ENCODE data around the gene MAJIN.
"Not testable (repeated sequence)": the region's sequence is repeated elsewhere in the genome, so short reads cannot be mapped to it uniquely, and the experiment has no call there.

MAJIN gene, protein sequence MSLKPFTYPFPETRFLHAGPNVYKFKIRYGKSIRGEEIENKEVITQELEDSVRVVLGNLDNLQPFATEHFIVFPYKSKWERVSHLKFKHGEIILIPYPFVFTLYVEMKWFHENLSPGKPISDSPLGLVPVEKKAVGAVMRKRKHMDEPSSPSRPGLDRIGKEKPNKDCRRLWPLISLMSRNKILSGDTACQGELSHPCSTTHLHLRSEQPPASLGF

DNA sequence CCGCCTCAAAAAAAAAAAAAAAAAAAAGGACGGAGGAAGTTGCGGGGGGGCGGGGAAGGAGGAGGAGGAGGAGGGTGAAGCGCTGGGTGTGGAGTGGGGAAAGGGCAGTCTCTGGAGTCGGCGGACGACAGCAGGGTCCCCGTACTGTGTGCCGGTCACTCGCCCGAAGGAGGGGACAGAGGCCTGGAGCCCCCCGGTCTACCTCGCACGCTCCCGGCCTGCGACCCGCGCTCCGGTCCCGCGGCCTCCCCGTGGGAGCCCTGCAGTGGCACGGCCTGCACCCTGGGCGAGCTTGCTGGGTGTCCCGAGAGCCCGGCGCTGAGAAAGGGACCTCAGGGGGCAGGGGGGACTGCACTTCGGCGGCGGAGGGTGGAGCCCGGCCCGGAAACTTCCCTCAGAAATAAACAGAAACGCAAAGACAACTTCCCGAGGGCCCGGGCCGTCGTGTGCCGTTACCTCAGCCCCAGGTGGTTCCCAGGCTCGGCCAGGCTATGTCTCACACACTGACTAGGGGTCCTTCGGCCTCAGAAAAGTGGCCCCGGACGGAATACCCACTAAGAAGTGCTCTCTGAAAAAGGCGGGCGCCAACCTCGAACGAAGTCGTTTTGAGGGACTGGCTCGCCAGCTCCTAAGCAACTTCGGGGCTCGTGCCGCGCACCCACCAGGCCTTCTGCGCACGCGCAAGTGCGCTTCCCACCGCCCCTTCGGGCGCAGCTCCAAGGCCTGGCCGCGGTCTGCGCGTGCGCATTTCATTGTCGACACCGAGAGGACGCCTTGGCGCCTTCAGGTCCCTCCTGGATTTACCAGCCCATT lies at the start of gene MAJIN:
Gene MAJIN (minus strand): TSS at position 688 of the 813 bp plus-strand sequence. CDS start 12,703 bp downstream, outside the sequence.
- DNase-seq, result no peak

DNA sequence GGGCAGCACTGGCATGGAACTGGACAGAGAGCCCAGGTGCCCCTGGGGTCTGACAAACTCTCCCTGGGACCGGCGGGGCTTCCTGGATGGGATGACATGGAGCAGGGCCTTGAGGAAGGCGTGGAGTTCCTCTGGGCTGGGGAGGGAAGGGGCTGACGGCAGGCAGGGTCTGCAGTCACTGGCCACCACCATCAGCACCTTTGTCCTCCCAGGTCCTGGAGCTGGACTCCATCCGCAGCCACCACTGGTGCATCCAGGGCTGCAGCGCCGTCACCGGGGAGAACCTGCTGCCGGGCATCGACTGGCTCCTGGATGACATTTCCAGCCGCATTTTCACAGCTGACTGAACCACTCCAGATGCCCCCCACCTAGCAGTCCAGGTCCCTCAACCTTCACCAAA lies 49.6 kb upstream of the MAJIN start:
- DNase-seq, result no peak

DNA sequence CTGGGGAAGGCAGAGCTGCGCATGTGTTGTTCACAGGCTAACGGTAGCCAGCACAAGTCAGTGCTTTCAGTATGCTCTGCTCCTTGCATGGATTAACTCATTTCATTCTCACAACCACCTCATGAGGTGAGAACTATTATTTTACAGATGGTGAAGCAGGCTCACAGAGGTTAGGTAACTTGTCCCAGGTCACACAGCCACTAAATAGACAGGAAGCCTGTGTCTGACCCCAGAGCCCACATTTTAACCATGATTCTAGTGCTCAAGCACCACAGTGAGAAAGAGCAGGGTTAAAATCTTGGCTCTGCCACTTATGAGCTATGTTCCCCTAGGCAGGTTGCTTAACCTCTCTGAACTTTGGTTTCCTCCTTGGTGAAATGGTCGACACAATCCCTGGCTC lies 49.1 kb upstream of the MAJIN start:
- no peak for DNase-seq

DNA sequence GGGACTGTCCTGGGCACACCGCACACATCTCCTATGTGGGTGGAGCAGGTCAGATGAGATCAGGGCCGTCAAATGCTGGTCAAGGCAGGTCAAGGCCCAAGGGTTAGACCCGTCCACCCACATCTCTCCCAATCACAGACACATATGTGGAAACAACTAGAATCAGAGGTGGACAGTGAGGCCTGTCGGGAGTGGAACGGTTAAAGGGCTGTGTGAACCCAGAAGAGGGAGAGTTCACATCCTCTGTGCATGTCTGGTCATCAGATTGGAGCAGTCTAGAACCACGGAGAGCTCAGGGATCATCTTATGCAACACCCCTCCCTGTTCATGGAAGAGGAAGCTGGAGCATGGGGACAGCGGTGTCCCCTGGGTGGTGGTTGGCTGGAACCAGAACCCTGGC lies 47.9 kb upstream of the MAJIN start:
- DNase-seq, result no peak

DNA sequence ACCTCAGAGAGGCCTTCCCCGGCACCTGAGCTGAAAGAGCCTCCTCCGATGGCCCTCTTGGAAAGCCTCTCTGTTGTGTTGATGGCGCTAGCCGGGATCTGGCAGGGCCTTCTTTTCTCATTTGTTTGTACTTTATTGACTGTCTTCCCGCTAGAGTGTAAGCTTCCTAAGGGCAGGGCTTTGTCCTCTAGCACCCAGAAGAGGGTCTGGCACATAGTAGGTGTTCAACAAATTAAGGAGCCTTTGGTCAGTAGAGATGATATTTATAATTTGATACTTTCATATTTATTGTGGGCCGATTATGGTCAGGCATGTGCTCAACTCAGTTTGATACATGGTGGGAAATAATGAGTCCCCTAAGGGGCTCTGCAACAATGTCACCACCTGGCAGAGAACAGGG lies 46.0 kb upstream of the MAJIN start:
- no peak for DNase-seq

DNA sequence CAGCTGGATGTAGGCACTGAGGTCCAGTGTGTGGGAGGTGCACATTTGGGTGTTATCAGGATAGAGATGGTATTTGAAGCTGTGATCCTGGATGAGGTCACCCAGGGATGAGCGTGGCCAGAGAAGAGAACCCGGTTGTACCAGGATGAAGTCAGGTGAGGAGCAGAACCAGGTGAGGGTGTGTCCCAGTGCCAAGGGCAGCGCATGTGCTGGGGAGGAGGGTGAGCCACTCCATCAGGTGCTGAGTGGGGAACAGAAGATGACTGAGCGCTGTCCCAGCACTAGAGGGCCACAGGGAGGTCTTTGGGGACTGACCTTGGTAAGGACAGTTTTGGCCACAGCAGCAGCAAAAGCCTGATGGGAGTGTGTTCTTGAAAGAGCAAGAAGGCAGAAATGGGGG lies 44.8 kb upstream of the MAJIN start:
- no peak for DNase-seq

DNA sequence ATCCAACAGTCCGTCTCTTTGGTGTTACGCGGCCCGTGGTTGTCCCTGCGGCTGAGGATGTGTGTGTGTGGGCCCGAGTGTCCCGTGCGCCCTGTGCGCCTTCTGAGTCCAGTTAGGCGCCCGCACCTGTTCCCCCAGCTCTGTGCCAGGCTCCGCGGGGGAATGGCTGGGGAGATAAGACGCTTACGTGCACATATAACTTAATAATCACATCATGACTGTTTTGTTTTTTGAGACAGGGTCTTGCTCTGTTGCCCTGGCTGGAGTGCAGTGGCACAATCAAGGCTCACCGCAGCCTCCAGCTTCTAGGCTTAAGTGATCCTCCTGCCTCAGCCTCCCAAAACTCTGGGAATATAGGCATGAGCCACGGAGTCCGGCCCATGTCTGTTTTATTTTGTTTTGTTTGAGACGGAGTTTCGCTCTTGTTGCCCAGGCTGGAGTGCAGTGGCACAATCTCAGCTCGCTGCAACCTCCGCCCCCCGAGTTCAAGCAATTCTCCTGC lies 42.9 kb upstream of the MAJIN start:
- peak in 1 of 2 experiments; percentile 20 for DNase-seq

DNA sequence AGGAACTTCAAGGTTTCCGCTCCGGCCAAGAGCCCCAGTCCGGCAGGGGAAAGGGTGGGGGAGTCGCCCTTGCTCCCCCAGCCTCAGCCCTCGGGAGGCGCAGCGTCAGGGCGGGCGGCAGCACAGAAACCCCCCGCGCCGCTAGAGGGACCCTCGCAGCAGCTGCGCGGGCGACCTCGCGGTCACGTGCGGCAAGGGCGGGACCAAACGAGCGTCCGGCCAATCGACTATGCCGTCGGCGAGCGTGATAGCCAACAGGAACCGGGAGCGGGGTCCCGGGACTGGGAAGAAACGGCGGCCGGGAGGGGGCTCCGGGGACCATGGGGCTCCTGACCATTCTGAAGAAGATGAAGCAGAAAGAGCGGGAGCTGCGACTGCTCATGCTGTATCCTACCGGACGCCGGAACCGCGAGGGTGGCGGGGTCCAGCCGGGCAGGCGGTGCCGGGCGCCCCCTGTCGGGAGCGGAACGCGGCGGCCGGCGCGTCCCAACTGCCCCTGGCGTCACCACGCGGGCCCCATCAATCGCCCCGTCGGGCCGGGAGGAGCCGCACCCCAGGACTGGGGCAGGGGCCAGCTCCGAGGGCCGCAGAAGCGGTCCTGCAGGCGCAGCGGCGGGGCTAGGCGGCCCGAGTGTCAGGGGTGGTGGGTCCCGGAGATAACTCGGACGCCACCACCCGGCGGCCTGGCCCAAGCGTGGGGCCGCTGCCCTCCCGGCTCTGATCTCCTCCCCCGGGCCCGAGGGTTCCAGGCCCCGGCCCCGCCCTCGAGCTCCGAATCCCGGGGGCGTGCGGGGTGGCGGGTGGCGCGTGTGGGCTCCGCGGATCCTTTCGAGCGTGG lies 42.2 kb upstream of the MAJIN start, which contains the start of gene ARL2:
Gene ARL2 (plus strand): TSS at position 273 of the 838 bp plus-strand sequence. CDS start 48 bp downstream, at position 321.
- DNase-seq, result peak; percentile 66 to 79

DNA sequence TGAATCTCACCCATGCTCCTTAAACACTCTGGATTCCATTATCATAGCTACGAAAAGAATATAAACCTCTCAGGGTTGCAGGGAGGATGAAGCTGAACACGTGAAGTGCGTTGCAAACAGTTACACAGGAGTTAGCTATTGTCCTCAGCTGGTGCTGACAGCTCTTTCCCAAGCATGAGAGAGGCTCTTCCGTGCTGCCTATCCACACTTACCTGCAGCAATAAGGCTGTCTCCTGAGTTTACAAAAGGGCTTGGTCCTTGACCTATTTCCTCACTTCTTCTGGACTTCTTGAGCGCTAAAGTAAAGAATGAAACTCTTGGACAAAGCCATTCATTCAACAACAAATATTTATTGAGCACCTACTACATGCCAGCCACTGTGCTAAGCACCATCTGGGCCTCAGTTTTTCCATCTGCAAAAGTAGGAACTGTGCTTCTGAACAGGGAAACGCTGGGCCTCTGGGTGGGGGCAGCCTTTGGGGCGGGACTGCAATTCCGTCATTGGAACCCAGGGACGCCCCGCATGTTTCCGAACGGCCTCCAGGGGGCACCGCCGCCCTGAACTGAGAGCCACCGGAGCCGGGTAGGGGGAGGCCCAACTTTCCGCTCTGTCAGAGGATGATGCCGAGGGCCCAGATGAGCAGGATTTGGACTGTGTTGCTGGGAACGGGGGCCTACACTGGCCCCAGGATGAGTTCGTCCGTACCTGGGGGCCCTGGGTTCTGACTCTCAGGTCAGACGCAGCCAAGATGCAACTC lies 41.4 kb upstream of the MAJIN start:
- DNase-seq, result peak; percentile 79 to 84

DNA sequence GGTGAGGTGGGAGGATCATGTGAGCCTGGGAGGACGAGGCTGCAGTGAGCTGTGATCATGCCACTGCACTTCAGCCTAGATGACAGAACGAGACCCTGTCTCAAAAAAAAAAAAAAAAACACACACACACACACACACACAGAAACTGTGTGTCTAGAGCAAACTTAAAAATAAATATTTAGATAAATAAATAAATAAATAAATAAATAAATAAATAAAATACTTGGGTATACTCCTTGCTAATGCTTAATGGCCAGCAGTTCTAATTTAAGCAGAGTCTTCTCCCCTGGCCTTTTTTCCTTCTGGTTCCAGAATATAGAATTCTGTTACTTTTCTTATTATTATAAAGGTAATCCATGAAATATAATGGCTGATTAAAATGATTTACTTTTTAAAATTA lies 37.0 kb upstream of the MAJIN start:
- no peak for DNase-seq

DNA sequence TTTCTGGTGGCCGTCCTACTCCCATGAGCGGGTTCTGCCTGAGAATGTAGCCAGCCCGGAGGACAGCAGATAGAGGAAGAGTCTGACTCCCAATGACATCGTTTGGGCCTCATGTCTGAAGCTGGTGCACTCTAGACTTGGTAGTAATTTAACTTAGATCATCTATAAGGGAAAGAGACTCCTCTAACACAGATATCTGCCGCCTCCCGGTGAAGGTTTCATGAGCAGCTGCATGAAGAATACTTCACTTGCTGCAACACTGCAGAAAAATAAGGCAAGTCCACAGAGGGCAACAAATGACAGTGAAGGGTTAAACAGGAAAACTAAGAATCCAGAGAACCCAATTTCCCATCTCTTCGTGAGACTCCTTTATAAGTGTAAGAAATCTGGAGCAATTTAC lies 36.1 kb upstream of the MAJIN start:
- DNase-seq, result no peak

DNA sequence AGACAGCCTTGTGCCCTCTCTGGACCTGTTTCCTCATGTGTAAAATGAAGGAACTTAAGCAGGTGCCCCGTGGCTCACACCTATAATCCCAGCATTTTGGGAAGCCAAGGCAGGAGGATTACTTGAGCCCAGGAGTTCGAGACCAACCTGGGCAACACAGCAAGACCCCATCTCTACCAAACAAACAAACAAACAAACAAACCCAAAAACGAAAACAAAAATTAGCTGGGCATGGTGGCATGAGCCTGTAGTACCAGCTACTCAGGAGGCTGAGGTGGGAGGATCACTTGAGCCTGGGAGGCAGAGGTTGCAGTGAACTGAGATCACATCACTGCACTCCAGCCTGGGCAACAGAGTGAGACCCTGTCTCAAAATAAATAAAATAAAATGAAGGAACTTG lies 32.1 kb upstream of the MAJIN start:
- DNase-seq, result not testable (repeated sequence)

DNA sequence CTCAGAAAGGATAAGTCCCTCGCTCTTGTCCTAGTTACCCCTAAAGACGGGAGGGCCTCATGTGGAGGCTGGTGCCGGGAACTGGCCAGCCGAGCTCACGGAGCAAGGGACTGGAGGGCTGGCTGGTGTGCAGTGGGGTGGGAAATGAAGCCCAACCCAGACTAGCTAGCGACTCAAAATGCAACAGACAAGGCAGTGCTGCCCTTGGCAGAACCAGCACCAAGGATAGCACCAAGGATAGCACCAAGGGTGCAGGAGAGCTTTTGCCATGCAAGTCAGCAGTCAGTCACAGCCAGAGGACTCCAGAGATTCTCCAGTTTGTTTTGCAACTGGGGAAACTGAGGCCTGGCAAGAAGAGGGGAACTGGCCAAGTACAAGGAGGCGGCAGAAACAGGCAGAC lies 31.4 kb upstream of the MAJIN start:
- DNase-seq, result no peak

DNA sequence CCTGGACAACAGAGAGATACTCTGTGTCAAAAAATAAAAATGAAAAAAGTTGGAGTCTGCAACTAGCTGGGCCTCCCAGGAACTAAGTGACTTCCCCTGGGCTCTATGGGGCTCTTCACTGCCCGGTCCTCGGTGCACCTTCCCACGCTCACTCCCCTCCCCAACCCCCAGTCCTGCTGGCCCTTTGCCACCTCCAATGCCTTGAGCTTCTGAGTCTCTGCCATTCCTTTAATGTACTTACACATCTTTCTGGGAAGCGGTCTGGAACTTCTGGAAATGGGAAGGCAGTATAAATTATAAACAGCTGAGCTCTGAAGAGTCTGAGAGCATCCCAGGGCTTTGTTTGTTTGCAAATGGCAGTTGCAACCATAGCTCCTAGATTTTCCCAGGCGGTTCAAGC lies 30.8 kb upstream of the MAJIN start:
- no peak for DNase-seq

DNA sequence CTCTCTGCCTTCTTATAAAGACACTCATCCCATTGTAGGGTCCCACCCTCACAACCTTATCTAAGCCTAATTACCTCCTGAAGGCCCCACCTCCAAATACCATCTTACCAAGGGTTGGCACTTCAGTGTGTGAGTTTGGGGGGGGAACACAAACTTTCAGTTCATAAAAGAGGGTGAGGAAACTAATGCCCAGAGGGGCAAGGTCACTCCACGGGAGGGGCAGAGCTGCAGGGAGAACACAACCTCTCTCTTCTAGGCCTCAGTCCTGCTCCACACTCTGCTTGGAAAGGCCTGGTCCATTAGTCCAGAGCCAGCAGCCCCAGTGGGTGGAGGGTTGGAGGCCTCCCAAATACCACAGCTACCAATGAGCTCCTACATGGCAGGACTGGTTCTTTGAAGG lies 27.6 kb upstream of the MAJIN start:
- no peak for DNase-seq

DNA sequence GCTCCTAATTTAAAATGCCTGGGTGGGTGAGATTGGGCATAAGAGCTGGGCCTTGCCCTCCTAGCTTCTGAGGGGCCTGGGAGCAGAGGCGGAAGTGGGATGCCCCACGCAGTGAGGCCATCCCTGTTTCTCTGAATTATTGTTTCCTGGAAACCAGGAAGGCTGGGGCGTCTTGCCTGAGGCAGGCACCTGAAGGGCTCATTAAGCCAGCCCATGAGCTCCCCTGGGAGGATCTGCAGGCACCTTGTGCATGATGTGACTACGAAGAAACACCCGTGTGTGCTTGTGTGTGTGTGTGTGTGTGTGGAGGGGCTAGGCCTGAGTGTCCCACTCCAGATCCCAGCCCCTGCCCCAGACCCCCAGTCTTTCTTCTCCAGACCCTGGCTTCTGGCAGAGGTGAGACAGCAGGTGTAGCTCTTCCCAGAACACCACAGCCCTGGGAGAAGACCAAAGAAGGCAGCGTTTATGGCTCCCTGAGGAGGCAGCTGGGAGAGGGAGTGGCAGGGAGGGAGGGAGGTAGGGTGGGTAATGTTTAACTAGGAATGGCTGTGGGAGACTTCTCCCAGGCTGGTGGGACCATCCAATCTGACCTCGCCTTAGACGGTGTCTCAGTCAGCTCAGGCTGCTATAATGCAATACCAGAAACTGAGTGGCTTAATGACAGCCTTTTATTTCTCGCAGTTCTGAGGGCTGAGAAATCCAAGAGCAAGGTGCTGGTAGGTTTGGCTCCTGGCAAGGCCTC lies 27.0 kb upstream of the MAJIN start:
- no peak for DNase-seq

DNA sequence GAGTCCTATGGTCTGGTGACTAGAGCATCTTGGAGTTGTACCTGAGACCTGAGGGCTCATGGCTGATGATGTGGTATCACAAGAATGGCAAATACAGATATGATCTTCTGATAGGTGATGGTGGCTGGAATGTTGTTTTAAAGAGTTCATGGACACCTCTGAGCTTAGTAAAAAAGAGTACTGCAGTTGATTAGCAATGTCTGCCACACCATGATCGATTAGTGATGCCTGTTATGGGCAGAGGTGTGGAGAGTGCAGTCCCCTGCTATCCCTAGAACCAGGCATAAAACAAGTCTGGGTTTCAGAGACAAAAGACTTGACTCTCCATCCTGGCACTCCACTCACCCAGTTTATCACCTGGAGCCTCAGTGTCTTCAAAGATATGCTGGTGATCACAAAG lies 26.2 kb upstream of the MAJIN start:
- DNase-seq, result no peak

DNA sequence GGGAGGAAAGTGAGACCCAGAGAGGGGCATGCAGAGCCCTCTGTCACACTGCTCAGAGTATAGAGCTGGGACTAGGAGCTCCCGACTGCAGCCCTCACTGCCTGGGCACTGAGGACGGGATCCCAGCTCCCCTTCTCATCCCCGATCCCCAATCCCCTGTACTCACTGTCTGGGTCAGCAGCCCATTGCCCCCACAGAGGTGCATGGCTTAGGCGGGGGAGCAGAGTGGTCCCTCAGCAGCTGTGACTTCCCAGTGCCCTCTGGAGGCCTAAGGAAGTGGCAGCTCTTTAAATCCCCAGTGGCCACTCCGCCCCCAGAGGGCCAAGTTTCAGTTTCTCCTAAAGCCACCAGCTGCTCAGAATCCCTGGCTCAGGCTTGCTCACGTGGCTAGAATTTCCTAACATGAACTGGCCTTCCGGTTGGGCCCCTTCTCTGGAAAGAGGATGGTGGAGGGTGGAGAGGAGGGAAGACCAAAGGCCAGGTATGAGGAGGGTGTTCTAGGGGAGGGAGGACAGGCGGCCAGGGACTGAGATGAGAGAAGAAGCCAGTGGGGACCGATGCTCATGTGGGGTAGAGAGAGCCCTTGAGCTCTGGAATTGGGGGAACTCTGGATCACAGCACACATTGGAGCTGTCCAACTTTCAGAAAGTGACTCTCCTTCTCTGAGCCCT lies 24.9 kb upstream of the MAJIN start, which contains the start of gene BATF2:
Gene BATF2 (minus strand): TSS at position 262 of the 671 bp plus-strand sequence. CDS start 57 bp downstream, at position 205.
- peak; percentile 22 to 29 for DNase-seq

DNA sequence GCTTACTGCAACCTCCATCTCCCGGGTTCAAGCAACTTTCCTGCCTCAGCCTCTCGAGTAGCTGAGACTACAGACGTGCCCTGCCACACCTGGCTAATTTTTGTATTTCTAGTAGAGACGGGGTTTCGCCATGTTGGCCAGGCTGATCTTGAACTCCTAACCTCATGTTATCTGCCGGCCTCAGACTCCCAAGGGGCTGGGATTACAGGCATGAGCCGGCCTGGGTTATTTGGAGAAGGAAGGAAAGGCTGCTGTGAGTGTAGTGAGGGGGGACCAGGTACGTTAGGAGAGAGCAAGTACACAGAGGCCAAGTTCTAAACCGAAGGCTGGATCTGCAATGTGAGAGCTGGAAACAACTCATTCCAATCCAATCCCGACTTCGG lies 24.4 kb upstream of the MAJIN start:
- no peak for DNase-seq

DNA sequence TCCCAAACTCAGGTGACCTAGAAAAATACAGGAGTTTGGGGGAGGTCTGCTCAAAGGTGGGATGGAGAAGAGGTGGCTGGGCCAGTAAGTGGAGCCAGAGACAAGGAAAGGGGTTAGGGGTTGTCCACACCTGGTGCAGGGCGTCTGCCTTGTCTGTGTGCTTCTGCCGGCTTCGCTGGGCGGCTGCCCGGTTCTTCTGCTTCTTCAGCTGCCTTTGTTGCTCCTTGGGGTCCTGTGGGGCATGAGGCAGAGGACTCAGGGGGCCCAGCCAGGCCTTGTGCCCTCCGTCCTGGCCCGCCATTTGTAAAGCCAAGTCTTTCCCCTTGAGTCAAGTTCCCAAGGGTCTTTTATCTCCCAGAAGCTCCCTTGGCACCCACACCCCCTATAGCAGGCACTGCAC lies 22.4 kb upstream of the MAJIN start:
- no peak for DNase-seq

Data from AML-193 (cell line).